Measurements from ENCODE around the gene MYRF.
A peak's percentile ranks its signal among the peaks of the same experiment; 100 is the strongest.

Gene MYRF

GRCh38 chr11:61828629-61829407 lies 76.4 kb downstream of the MYRF start:
- peak; percentile 46 for ATAC-seq
- Mint-ChIP-seq H3K27me3 (peaks cover 38% of the 10 kb centered on the region), H3K4me3 (peak overlapping the region; percentile 82), H3K4me1 (peaks cover 27% of the 10 kb centered on the region), H3K27ac (peak overlapping the region; percentile 68), H3K36me3 (ENCODE audit: low read depth) (no peaks in the 10 kb centered on the region), H3K9me3 (no peaks in the 10 kb centered on the region)
- DNase-seq = peak; percentile 55

GRCh38 chr11:61829806-61830205 lies 77.4 kb downstream of the MYRF start:
- H3K4me1 Mint-ChIP-seq = peaks cover 35% of the 10 kb centered on the region
- no peak overlapping the region for H3K27ac Mint-ChIP-seq
- H3K9me3 Mint-ChIP-seq = no peaks in the 10 kb centered on the region
- H3K27me3 Mint-ChIP-seq = peaks cover 38% of the 10 kb centered on the region
- no peak for DNase-seq
- H3K4me3 Mint-ChIP-seq = peak overlapping the region; percentile 82
- no peaks in the 10 kb centered on the region for H3K36me3 Mint-ChIP-seq (ENCODE audit: low read depth)
- no peak for ATAC-seq

- Mint-ChIP-seq H3K4me1 (peaks cover 38% of the 10 kb centered on the region), H3K27ac (no peak overlapping the region), H3K9me3 (no peaks in the 10 kb centered on the region), H3K36me3 (ENCODE audit: low read depth) (no peaks in the 10 kb centered on the region), H3K27me3 (peaks cover 38% of the 10 kb centered on the region), H3K4me3 (peak overlapping the region; percentile 19)
- no peak for DNase-seq
- ATAC-seq = no peak
Observed at GRCh38 chr11:61830237-61831105, 78.0 kb downstream of the MYRF start.

DNA sequence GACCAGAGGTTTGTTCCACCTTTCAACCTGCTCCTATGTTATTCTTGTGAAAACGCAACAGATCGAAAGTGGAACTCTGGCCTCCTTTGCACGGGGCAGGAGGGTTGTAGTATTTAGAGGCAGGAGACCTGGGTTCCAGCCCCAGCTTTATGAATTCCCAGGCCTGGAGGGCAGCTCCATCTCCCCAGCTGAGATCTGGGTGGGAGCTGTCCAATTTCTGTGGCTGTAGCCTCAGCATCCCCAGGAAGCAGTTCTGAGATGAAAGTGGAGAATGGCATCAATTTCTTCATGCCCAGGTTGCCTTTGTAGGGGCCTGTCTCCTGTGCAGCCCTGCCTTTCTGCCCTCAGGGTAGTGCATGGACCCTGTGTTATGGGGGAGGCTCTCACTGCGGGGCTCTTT lies 79.8 kb downstream of the MYRF start:
- Mint-ChIP-seq H3K4me3 (no peak overlapping the region), H3K36me3 (ENCODE audit: low read depth) (no peaks in the 10 kb centered on the region), H3K27ac (no peak overlapping the region), H3K9me3 (no peaks in the 10 kb centered on the region), H3K4me1 (peaks cover 39% of the 10 kb centered on the region), H3K27me3 (peaks cover 27% of the 10 kb centered on the region)
- no peak for DNase-seq
- no peak for ATAC-seq

DNA sequence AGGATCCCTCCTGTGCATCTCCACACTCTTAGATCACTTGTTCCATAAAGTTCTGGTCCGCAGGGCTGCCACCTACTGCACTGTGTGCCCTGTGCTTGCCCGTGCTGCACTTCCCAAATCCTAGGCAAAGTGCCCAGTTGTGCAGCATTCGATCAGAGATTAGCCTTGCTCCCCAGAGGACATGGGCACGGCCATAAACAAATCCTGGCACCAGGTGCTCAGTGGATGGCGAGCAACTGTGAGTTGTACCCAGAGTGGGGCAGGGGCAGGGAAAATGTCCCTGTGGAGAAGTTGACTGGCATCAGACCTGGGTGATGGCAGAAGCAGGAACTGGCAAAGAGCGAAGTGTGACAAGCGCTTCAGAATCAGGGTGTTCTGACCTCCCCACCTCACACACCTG lies 80.3 kb downstream of the MYRF start:
- H3K4me1 Mint-ChIP-seq = peaks cover 38% of the 10 kb centered on the region
- no peaks in the 10 kb centered on the region for H3K9me3 Mint-ChIP-seq
- DNase-seq (no peak), ATAC-seq (no peak)
- peaks cover 26% of the 10 kb centered on the region for H3K27me3 Mint-ChIP-seq
- no peak overlapping the region for H3K4me3 Mint-ChIP-seq
- no peaks in the 10 kb centered on the region for H3K36me3 Mint-ChIP-seq (ENCODE audit: low read depth)
- no peak overlapping the region for H3K27ac Mint-ChIP-seq

GRCh38 chr11:61833471-61833870 lies 81.0 kb downstream of the MYRF start:
- H3K4me3 Mint-ChIP-seq = no peak overlapping the region

GRCh38 chr11:61833926-61834277 lies 81.5 kb downstream of the MYRF start:
- no peaks in the 10 kb centered on the region for H3K36me3 Mint-ChIP-seq (ENCODE audit: low read depth)
- H3K27ac Mint-ChIP-seq = peak overlapping the region; percentile 60
- ATAC-seq = no peak
- no peak overlapping the region for H3K4me3 Mint-ChIP-seq
- H3K4me1 Mint-ChIP-seq = peaks cover 32% of the 10 kb centered on the region
- H3K9me3 Mint-ChIP-seq = no peaks in the 10 kb centered on the region
- H3K27me3 Mint-ChIP-seq = peaks cover 19% of the 10 kb centered on the region
- DNase-seq = no peak

More at GRCh38 chr11:61833471-61833870, 81.0 kb downstream of the MYRF start:
- Mint-ChIP-seq H3K4me1 (peaks cover 33% of the 10 kb centered on the region), H3K27ac (peak overlapping the region; percentile 60), H3K9me3 (no peaks in the 10 kb centered on the region), H3K36me3 (ENCODE audit: low read depth) (no peaks in the 10 kb centered on the region), H3K27me3 (peaks cover 20% of the 10 kb centered on the region)
- no peak for DNase-seq
- ATAC-seq = no peak

GRCh38 chr11:61834278-61835048 lies 82.0 kb downstream of the MYRF start:
- Mint-ChIP-seq H3K36me3 (ENCODE audit: low read depth) (no peaks in the 10 kb centered on the region), H3K4me3 (no peak overlapping the region), H3K27me3 (peaks cover 15% of the 10 kb centered on the region), H3K4me1 (peaks cover 29% of the 10 kb centered on the region), H3K27ac (peak overlapping the region; percentile 60), H3K9me3 (no peaks in the 10 kb centered on the region)
- DNase-seq (peak; percentile 61), ATAC-seq (peak; percentile 97)

DNA sequence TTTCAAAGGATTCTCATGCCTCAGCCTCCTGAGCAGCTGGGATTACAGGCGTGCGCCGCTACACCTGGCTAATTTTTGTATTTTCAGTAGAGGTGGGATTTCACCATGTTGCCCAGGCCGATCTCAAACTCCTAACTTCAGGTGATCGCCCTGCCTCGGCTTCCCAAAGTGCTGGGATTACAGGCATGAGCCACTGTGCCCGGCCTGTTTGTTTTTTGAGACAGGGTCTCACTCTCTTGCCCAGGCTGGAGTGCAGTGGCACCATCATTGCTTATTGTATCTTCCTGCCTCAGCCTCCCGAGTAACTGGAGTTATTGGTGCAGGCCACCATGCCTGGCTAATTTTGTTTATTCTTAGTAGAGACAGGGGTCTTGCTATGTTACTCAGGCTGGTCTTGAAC lies 83.8 kb downstream of the MYRF start:
- DNase-seq = no peak
- Mint-ChIP-seq H3K36me3 (ENCODE audit: low read depth) (peaks cover 10% of the 10 kb centered on the region), H3K4me3 (no peak overlapping the region), H3K9me3 (no peaks in the 10 kb centered on the region), H3K27me3 (peaks cover 4% of the 10 kb centered on the region), H3K4me1 (peaks cover 23% of the 10 kb centered on the region), H3K27ac (no peak overlapping the region)
- no peak for ATAC-seq

DNA sequence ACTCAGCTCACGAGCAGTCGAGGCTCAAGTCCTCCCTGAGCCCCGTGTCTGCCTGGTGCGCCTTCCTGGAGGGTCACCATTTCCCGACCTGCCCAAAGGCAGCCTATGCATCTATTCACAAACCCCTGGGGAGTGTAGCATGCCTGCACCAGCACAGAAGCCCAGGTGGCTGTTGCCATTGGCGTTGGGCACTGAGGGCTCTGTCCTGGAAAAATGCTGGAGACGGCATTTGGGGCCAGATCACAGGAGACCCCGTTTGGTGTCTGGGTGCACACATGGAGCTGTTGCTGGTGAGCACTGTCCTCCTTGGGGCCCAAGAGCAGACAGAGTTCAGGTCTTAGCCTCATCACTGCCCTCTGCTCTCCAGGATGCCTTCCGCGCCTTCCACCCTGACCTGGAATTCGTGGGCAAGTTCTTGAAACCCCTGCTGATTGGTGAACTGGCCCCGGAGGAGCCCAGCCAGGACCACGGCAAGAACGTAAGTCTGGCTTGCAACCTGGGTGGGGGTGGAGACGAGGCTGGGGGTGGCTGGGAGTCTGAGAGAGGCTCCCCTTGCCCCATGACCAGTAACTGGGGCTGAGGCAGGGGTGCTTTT lies 85.1 kb downstream of the MYRF start:
- peaks cover 14% of the 10 kb centered on the region for H3K36me3 Mint-ChIP-seq (ENCODE audit: low read depth)
- DNase-seq (no peak), ATAC-seq (no peak)
- H3K4me3 Mint-ChIP-seq = no peak overlapping the region
- no peaks in the 10 kb centered on the region for H3K27me3 Mint-ChIP-seq
- H3K4me1 Mint-ChIP-seq = peaks cover 23% of the 10 kb centered on the region
- no peaks in the 10 kb centered on the region for H3K9me3 Mint-ChIP-seq
- H3K27ac Mint-ChIP-seq = no peak overlapping the region

Data from activated naive CD8-positive, alpha-beta T cell treated with anti-CD3 and anti-CD28 coated beads, Interleukin-2, amount 50 U/mL, for 24 hours (primary cell).